ENCODE results near the gene PGP. TPM values are rescaled to one million over a fixed set of nuclear protein-coding genes. Genes with fewer than 3 reads are reported as not detected.

The PGP gene
- total RNA-seq, 1 experiment from 2014 or later: 38.3 TPM

DNA sequence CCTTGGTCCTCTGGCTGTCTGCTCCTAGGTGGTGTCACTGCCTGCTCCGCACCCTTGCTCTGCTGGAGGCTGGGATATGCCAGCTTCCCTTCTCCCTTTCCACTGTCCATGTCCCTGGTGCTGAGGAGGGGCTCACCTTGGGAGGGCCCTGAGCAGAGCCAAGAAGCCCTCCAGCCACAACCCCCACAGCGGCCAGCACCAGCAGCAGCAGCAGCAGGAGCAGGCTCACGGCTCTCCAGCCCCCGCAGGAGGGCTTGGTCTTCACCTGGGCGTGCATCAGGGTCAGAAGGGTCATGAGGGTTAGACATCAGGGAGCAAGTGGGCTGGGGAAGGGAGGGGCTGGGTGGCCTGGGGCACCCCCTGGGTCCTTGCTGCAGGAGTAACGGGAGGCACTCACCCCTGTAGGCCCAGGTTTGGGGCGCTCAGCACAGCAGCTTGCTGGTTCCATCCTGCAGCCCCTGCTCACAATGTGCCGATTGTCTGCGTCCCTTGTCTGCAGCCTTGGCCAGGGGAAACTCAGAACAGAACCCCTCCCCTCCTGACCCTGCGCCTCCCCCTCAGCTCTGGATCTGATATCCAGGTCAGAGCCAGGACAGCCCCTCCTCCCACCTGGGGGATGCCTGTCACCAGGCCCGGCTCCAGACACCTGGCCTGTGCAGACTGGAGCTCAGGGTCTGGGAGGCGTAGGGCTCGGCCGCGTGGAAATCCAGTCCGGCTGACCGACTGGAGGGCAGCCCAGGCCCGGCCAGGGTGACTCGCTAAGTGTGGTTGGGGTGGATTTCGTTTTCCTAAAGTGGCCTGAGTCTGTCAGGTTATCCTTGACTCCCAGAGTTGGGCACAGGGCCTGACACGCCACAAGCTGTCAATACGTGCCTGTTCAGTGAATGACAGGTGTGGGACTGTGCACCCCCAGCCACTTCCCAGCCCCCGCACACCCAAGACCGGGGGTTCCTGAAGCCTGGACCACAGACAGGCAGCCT, 4.0 kb downstream of the PGP start, which contains the start of gene BRICD5:
Gene BRICD5, minus strand, starts transcription at position 478 of the 980 bp plus-strand sequence. Its CDS starts 30 bp downstream, at position 448.
- no peaks in the 10 kb centered on the region for H3K9me3 Mint-ChIP-seq
- H3K56ac ChIP-seq (ENCODE audit: insufficient read length, low read depth, low read length): no peak within 1 kb of the TSS
- no peak within 1 kb of the TSS for H2AFZ ChIP-seq (ENCODE audit: low read length)
- no peaks in the 10 kb centered on the region for H3K9me3 ChIP-seq (ENCODE audit: control insufficient read depth, low read depth, low read length)
- H3K36me3 Mint-ChIP-seq (ENCODE audit: insufficient read depth in 1 of 3, low read depth in 3 of 3): peaks cover 17 to 48% (median 46%) of the 10 kb centered on the region in 3 experiments; a peak in 6 of 7 replicates
- H3K23me2 ChIP-seq (ENCODE audit: insufficient read length, low read depth, low read length, poor library complexity, severe bottlenecking): peaks cover 15% of the 10 kb centered on the region
- no peaks in the 10 kb centered on the region for H3K27me3 ChIP-seq (ENCODE audit: insufficient read depth, low read length)
- no peak within 1 kb of the TSS for H4K91ac ChIP-seq (ENCODE audit: insufficient read length, low read depth, low read length)
- H4K20me1 ChIP-seq (ENCODE audit: control insufficient read depth, insufficient read depth, insufficient read length): no peaks in the 10 kb centered on the region
- H3K4me1 ChIP-seq (ENCODE audit: insufficient read depth, low read length): no peaks in the 10 kb centered on the region; the same call in 1 of the 2 replicates
- H2BK15ac ChIP-seq (ENCODE audit: low read depth, low read length): no peak within 1 kb of the TSS
- peak within 1 kb of the TSS; percentile 25 to 53; a peak in 2 of 5 replicates for H3K4me3 Mint-ChIP-seq
- TF ChIP-seq, protein P1, sequence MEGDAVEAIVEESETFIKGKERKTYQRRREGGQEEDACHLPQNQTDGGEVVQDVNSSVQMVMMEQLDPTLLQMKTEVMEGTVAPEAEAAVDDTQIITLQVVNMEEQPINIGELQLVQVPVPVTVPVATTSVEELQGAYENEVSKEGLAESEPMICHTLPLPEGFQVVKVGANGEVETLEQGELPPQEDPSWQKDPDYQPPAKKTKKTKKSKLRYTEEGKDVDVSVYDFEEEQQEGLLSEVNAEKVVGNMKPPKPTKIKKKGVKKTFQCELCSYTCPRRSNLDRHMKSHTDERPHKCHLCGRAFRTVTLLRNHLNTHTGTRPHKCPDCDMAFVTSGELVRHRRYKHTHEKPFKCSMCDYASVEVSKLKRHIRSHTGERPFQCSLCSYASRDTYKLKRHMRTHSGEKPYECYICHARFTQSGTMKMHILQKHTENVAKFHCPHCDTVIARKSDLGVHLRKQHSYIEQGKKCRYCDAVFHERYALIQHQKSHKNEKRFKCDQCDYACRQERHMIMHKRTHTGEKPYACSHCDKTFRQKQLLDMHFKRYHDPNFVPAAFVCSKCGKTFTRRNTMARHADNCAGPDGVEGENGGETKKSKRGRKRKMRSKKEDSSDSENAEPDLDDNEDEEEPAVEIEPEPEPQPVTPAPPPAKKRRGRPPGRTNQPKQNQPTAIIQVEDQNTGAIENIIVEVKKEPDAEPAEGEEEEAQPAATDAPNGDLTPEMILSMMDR (conservative IDR thresholded peaks at IDR 0.05): no peak
- peaks cover 15 to 19% of the 10 kb centered on the region in 2 experiments for H3K4me1 Mint-ChIP-seq
- H3K27me3 Mint-ChIP-seq (ENCODE audit: low read depth): no peaks in the 10 kb centered on the region; the same call in 1 of the 2 replicates
- peak; percentile 59 for DNase-seq
- H3K18ac ChIP-seq (ENCODE audit: insufficient read length, low read depth, low read length): no peak within 1 kb of the TSS
- no peak within 1 kb of the TSS for H2BK5ac ChIP-seq (ENCODE audit: insufficient read length, low read length)
- no peak within 1 kb of the TSS for H3K27ac ChIP-seq (ENCODE audit: insufficient read length, low read depth, low read length)
- H3K79me2 ChIP-seq (ENCODE audit: insufficient read depth, low read length): peaks cover 6% of the 10 kb centered on the region; the same call in 1 of the 2 replicates
- no peak within 1 kb of the TSS for H2BK12ac ChIP-seq (ENCODE audit: insufficient read length, low read depth, low read length)
- peak within 1 kb of the TSS in 2 of 3 experiments; percentile 58 to 75; a peak in 2 of 7 replicates for H3K27ac Mint-ChIP-seq
- WGBS (ENCODE audit: extremely low coverage, insufficient read length, low lambda C conversion rate): no CpG with 5 or more reads among the region's 24 CpGs
- no peak within 1 kb of the TSS for H4K5ac ChIP-seq (ENCODE audit: insufficient read length, low read depth, low read length)
- no peak within 1 kb of the TSS for H3K23ac ChIP-seq (ENCODE audit: insufficient read length, low read depth, low read length)
- no peak within 1 kb of the TSS for H3K4me2 ChIP-seq (ENCODE audit: insufficient read depth, insufficient read length, low read length)
- H3K14ac ChIP-seq (ENCODE audit: insufficient read depth, low read length): no peak within 1 kb of the TSS; the same call in 1 of the 2 replicates
- no peak within 1 kb of the TSS for H3T11ph ChIP-seq (ENCODE audit: low read length)
- no peak within 1 kb of the TSS for H3K4ac ChIP-seq (ENCODE audit: low read depth, low read length)
- no peak within 1 kb of the TSS for H2AK5ac ChIP-seq (ENCODE audit: insufficient read length, low read length)
- H2BK120ac ChIP-seq (ENCODE audit: low read depth, low read length, poor library complexity, severe bottlenecking): no peak within 1 kb of the TSS
- H2BK20ac ChIP-seq (ENCODE audit: low read depth, low read length, poor library complexity, severe bottlenecking): no peak within 1 kb of the TSS
- H3K79me1 ChIP-seq (ENCODE audit: insufficient read depth, low read depth, low read length, poor library complexity, severe bottlenecking): peaks cover 6% of the 10 kb centered on the region
- no peak within 1 kb of the TSS for H4K8ac ChIP-seq (replicated peaks; ENCODE audit: insufficient read length, low read depth, low read length)
- no peak within 1 kb of the TSS for H3K9ac ChIP-seq (ENCODE audit: extremely low read depth, insufficient read length, low read length)

Measured in H9 (cell line).